Measurements from ENCODE around the gene CHRNA10.

The CHRNA10 gene

GRCh38 chr11:3627291-3627690, 43.9 kb downstream of the CHRNA10 start:
- no peaks in the 10 kb centered on the region for H3K9me2 ChIP-seq (ENCODE audit: low read depth, low read length)
- H3K4me2 ChIP-seq (ENCODE audit: low read length), result no peak overlapping the region
- no peaks in the 10 kb centered on the region for H3K4me1 ChIP-seq (ENCODE audit: insufficient read depth, low read length, severe bottlenecking)
- no peak overlapping the region for H3K27ac ChIP-seq (ENCODE audit: low read depth, low read length, poor library complexity, severe bottlenecking)
- H3K9ac ChIP-seq (ENCODE audit: low read length), result no peak overlapping the region
- H3K79me2 ChIP-seq (ENCODE audit: insufficient read depth, low read length), result no peaks in the 10 kb centered on the region
- no peaks in the 10 kb centered on the region for H3F3A ChIP-seq (ENCODE audit: insufficient read depth, low read length)
- H3K27me3 ChIP-seq (ENCODE audit: insufficient read depth, low read length), result no peaks in the 10 kb centered on the region; the same call in 1 of the 2 replicates
- TF ChIP-seq CTCF (IDR thresholded peaks at IDR 0.05; ENCODE audit: low read length) (no peak), EZH2 (IDR thresholded peaks at IDR 0.05; ENCODE audit: borderline replicate concordance, low read length) (no peak)
- no peaks in the 10 kb centered on the region for H3K9me3 ChIP-seq (ENCODE audit: low read length)
- no peaks in the 10 kb centered on the region for H3K36me3 ChIP-seq (ENCODE audit: insufficient read depth, low read length)
- no peaks in the 10 kb centered on the region for H4K20me1 ChIP-seq (ENCODE audit: insufficient read depth, low read length)
- no peak overlapping the region for H2AFZ ChIP-seq (ENCODE audit: low read length)
- no peak overlapping the region for H3K4me3 ChIP-seq (ENCODE audit: low read depth, low read length, poor library complexity, severe bottlenecking)

- H3K9me2 ChIP-seq (ENCODE audit: low read depth, low read length), result no peaks in the 10 kb centered on the region
- H3K9me3 ChIP-seq (ENCODE audit: low read length), result no peaks in the 10 kb centered on the region
- no peak overlapping the region for H3K4me2 ChIP-seq (ENCODE audit: low read length)
- H3K36me3 ChIP-seq (ENCODE audit: insufficient read depth, low read length), result no peaks in the 10 kb centered on the region
- H4K20me1 ChIP-seq (ENCODE audit: insufficient read depth, low read length), result no peaks in the 10 kb centered on the region
- no peaks in the 10 kb centered on the region; the same call in 1 of the 2 replicates for H3K27me3 ChIP-seq (ENCODE audit: insufficient read depth, low read length)
- H3K4me3 ChIP-seq (ENCODE audit: low read depth, low read length, poor library complexity, severe bottlenecking), result no peak overlapping the region
- no peaks in the 10 kb centered on the region for H3F3A ChIP-seq (ENCODE audit: insufficient read depth, low read length)
- H3K4me1 ChIP-seq (ENCODE audit: insufficient read depth, low read length, severe bottlenecking), result no peaks in the 10 kb centered on the region
- no peak for TF ChIP-seq CTCF (IDR thresholded peaks at IDR 0.05; ENCODE audit: low read length)
- no peak for TF ChIP-seq EZH2 (IDR thresholded peaks at IDR 0.05; ENCODE audit: borderline replicate concordance, low read length)
- H2AFZ ChIP-seq (ENCODE audit: low read length), result no peak overlapping the region
- no peaks in the 10 kb centered on the region for H3K79me2 ChIP-seq (ENCODE audit: insufficient read depth, low read length)
- no peak overlapping the region for H3K9ac ChIP-seq (ENCODE audit: low read length)
- H3K27ac ChIP-seq (ENCODE audit: low read depth, low read length, poor library complexity, severe bottlenecking), result no peak overlapping the region
Measured at GRCh38 chr11:3626250-3626960, 44.8 kb downstream of the CHRNA10 start.

- Histone ChIP-seq H3K4me3 (ENCODE audit: low read depth, low read length, poor library complexity, severe bottlenecking) (no peak overlapping the region), H3K9me3 (ENCODE audit: low read length) (no peaks in the 10 kb centered on the region), H3K27ac (ENCODE audit: low read depth, low read length, poor library complexity, severe bottlenecking) (no peak overlapping the region), H3K9ac (ENCODE audit: low read length) (no peak overlapping the region), H2AFZ (ENCODE audit: low read length) (no peak overlapping the region), H3K79me2 (ENCODE audit: insufficient read depth, low read length) (no peaks in the 10 kb centered on the region), H3K4me1 (ENCODE audit: insufficient read depth, low read length, severe bottlenecking) (no peaks in the 10 kb centered on the region), H3K4me2 (ENCODE audit: low read length) (no peak overlapping the region), H3F3A (ENCODE audit: insufficient read depth, low read length) (no peaks in the 10 kb centered on the region), H3K27me3 (ENCODE audit: insufficient read depth, low read length) (no peaks in the 10 kb centered on the region; the same call in 1 of the 2 replicates), H3K9me2 (ENCODE audit: low read depth, low read length) (no peaks in the 10 kb centered on the region), H3K36me3 (ENCODE audit: insufficient read depth, low read length) (no peaks in the 10 kb centered on the region), H4K20me1 (ENCODE audit: insufficient read depth, low read length) (no peaks in the 10 kb centered on the region)
- no peak for TF ChIP-seq EZH2 (IDR thresholded peaks at IDR 0.05; ENCODE audit: borderline replicate concordance, low read length)
- TF ChIP-seq CTCF (IDR thresholded peaks at IDR 0.05; ENCODE audit: low read length), result no peak
Measured at GRCh38 chr11:3623767-3624458, 47.3 kb downstream of the CHRNA10 start.
